ENCODE measurements around the gene MARCHF10. TPM values are rescaled to one million over a fixed set of nuclear protein-coding genes. Genes with fewer than 3 reads are reported as not detected.
"Not testable (repeated sequence)": the region's sequence is repeated elsewhere in the genome, so short reads cannot be mapped to it uniquely, and the experiment has no call there.

Gene MARCHF10
- total RNA-seq, 1 experiment from 2014 or later: not detected

DNA sequence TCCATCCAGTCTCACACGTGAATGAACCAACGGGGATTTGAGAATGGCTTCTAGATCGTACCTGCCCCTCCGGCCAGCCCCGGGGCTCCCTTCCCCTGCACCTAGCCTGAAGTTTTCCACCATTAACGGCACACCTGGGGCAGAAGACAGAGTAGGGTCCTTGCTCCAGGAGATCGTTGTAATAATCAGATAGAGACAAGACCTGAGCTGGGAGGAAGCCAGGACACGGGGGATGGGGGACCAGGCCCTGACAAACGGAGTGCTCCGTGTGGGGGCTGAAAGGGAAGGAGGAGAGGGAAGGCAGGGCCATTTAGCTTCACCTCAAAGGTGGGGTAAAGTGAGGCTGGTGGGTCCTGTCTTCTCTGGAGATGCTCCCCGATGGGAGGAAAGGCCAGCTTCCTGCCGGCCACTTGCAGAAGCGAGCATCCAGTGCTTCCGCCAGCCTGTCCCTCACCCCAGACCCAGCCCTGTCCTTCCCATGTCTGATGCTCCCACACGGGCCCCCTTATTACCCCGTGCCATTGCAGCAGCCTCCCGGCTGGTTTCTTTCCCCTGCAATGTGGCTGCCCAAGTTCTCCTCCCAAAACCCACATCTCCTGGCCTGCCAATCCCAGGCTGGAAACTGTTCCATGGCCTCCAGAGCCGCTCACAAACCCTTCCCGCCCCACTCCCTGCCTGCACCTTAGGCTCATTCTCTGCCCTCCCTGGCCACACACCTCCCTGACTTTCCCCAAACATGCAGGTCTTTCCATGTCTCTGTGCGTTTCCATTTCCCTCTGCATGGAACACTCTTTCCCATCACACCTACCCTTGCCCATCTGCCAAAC, 101.3 kb downstream of the MARCHF10 start:
- DNase-seq (ENCODE audit: low spot score): no peak
- in situ Hi-C loops (cut with HindIII; ENCODE audit: low sequenced_read_pairs): no loop called here

- no peak for DNase-seq (ENCODE audit: low spot score)
- in situ Hi-C loops (cut with HindIII; ENCODE audit: low sequenced_read_pairs): no loop called here
Measured at GRCh38 chr17:62705778-62706597, 102.1 kb downstream of the MARCHF10 start.

GRCh38 chr17:62705156-62705777, 102.8 kb downstream of the MARCHF10 start:
- in situ Hi-C loops (cut with HindIII; ENCODE audit: low sequenced_read_pairs): no loop called here
- DNase-seq (ENCODE audit: low spot score): no peak

DNA sequence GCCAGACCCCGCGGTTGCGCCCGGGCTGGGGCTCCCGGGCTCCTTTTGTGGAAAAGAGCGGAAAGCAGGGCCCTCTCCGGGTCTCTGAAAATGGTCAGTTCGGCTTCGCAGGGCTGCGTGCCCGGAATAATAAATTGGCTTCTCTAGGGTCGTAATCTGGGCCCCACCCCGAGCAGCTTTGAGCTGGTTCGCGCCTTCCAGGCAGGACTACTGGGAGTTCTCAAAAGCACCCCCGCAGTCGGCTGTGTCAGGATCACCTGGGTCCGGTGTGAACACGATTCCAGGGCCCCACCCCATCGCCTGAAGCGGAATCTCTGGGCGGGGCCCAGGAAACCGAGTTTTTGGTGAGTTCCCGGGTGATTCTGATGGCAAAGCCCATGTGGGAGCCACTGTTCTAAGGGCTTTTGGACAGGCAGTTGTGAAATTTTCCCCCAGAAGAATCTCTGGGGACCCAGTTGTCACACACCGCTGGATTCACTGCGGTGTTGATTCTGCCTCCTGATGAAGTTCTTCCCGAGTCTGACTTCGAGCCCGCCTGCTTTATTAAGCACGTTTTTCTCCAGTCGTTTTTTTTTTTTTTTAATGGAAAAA, 103.6 kb downstream of the MARCHF10 start:
- DNase-seq (ENCODE audit: low spot score): no peak
- in situ Hi-C loops (cut with HindIII; ENCODE audit: low sequenced_read_pairs): no loop called here

- DNase-seq (ENCODE audit: low spot score): peak; percentile 30
- in situ Hi-C loops (cut with HindIII; ENCODE audit: low sequenced_read_pairs): no loop called here
Measured at GRCh38 chr17:62703776-62704380, 104.2 kb downstream of the MARCHF10 start.

DNA sequence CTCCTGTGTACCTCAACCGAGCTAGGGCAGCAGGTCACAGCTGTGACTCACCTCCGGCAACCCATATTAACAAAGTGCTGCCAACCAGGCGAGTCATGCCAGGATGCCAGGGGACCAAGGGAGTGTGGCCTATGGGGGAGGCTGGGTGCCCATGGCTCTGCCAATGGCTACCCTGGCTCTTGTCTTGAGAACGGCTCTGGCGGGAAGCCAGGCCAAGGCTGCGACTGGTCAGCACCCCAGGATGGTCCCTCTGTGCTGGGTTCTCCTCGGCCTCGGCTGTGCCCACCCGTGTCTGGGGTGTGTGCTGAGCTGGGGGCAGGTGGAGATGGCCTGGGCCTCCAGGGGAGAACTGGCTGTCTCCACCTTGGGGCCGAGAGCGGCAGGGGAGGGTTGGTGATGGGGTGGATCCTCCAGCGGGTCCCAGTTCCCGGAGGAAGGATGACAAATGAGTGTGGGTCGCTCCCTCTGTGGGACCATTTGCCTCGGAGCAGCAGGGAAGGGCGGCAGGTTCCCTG, 104.8 kb downstream of the MARCHF10 start:
- in situ Hi-C loops (cut with HindIII; ENCODE audit: low sequenced_read_pairs): no loop called here
- no peak for DNase-seq (ENCODE audit: low spot score)

DNA sequence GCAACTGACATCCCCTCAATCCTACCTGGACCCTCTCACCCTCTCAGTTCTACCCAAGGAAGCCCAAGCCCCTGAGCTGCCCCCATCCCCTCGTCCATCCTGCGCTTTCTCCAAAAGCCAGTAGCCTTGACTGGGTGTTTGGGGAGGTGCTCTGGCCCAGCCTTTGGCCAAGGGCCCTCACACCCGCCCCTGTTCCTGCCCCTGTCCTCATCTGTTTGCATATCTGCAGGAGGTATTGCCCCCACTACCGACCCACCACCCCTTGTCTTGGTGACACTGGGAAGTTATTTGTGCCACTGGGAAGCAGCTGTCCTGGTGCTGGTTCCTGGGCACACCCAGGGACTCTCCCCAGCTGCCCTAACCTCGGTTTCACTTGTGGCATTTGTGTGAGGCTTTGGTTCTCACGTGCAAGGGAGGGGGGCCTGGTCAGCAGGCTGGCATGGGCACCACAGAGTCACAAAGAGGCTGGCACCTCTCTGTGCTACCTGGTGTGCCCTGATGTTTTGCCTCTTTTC, 105.3 kb downstream of the MARCHF10 start:
- in situ Hi-C loops (cut with HindIII; ENCODE audit: low sequenced_read_pairs): no loop called here
- DNase-seq (ENCODE audit: low spot score): no peak

DNA sequence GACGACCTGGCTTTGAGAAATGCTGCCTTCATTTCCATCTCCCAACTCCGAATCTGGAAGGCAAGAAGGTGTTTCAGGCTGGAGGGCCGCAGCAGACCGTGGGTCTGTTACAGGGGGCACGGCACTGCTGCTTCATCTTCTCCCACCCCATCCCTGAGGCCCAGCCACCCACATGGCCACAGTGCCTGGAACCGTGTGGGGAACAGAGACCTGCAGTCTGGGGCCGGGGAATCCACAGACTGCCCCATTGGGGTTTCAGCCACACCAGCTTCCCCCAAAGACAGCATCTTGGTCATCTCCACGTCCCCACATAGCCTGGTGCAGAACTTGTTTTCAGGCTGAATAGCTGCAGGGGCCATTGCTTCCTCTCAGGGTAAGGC, 106.4 kb downstream of the MARCHF10 start:
- in situ Hi-C loops (cut with HindIII; ENCODE audit: low sequenced_read_pairs): no loop called here
- DNase-seq (ENCODE audit: low spot score): no peak

DNA sequence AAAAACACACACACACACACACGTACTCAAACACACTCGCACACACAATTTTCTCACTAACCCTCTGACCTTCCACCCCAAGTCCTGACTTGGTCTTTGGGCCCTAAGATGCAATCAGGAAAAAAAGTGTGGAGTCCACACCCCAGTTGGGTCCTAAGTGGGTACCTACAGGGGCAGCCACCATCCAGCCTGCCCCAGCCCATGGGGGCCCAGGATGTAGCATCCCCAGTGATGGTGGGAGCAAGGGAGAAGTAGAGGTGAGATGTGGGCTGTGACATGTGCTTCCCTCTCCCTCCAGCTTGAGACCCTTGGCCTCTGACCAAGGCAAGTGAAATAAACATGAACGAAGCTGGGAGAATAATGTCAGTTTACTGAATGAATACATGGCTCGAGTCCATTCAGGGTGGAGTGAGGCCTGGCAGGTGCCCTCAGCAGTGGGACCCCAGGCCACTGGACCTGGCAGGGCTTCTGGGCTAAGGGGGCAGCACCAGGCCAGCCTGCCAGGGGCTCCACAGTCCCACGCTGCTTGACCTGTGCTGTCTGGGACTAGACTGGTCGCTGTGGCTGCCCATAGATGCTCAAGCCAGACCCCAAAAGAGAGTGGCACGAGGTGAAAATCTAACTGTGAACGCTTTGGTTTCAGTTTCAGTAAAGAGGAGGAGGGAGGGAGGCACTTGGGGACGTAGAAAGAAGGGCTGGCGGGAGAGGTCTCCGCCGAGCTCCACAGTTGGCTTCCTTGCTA, 107.0 kb downstream of the MARCHF10 start:
- in situ Hi-C loops (cut with HindIII; ENCODE audit: low sequenced_read_pairs): no loop called here
- no peak for DNase-seq (ENCODE audit: low spot score)

GRCh38 chr17:62698459-62698858, 109.7 kb downstream of the MARCHF10 start:
- DNase-seq (ENCODE audit: low spot score): peak; percentile 76
- in situ Hi-C loops (cut with HindIII; ENCODE audit: low sequenced_read_pairs): not testable (repeated sequence)

DNA sequence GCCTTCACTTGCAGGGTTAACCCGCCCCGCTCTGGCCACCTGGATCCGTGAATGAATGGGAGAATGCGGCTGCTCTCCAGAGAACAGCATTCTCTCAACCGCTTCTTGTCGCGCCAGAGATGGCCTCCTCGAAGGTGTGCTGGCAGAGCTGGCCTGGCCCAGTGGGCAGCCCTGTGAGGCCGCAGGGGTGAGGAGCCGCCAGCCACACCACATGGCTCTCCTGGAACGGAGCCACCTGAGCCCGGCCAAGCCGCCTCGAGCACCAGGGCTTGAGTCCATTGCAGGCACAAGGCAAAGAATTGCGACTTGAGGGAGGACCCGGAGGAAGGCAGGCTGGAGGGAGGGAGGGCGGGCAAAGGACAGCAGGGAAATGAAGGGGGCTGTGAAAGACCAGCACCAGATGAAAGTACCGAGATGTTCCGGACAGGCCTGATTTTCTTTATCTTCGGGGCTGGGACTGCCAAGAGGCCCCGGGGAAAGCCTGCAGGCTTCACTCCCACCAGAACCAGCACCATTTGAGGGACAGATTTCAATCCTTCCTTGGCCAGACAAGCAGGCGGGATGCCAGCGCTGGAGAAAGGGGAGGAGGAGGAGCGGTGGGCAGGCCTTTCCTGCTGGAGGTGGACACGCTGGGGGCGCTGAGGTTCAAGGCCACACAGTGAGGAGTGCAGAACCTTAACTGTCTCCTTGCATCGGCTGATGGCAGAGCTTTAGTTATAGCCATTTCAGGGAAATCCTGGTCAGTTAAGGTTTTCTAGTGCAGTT, 111.2 kb downstream of the MARCHF10 start:
- DNase-seq (ENCODE audit: low spot score): peak; percentile 93
- in situ Hi-C loops (cut with HindIII; ENCODE audit: low sequenced_read_pairs): no loop called here

GRCh38 chr17:62696256-62696655, 111.9 kb downstream of the MARCHF10 start:
- in situ Hi-C loops (cut with HindIII; ENCODE audit: low sequenced_read_pairs): no loop called here
- no peak for DNase-seq (ENCODE audit: low spot score)

GRCh38 chr17:62695093-62695738, 112.9 kb downstream of the MARCHF10 start:
- in situ Hi-C loops (cut with HindIII; ENCODE audit: low sequenced_read_pairs); DNase-seq (ENCODE audit: low spot score): not testable (repeated sequence)

GRCh38 chr17:62693616-62694409, 114.3 kb downstream of the MARCHF10 start:
- in situ Hi-C loops (cut with HindIII; ENCODE audit: low sequenced_read_pairs): no loop called here
- no peak for DNase-seq (ENCODE audit: low spot score)

GRCh38 chr17:62692721-62693431, 115.2 kb downstream of the MARCHF10 start:
- DNase-seq (ENCODE audit: low spot score): no peak
- in situ Hi-C loops (cut with HindIII; ENCODE audit: low sequenced_read_pairs): no loop called here
